ENCODE results near the gene HPS3.

DNA sequence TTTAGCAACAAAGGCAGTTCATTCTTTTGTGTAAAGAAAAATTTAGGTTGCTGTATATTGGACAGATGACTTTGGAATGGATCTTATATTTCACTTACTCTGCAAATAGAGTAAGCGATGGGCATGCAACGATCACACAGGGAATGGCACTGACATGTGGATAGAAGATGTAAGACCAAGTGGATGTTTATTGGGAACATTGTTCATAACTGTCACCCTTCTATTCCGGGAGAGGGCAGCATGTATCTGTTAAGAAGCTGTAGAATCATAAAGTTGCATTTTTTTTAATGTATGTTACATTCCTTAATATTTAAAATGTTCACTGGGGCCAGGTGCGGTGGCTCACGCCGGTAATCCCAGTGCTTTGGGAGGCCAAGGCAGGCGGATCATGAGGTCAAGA, 41.2 kb downstream of the HPS3 start:
- TF ChIP-seq CTCF (IDR thresholded peaks at IDR 0.05) (no peak), EZH2phosphoT487 (IDR thresholded peaks at IDR 0.05) (no peak), EZH2 (IDR thresholded peaks at IDR 0.05) (no peak)
